Amniotic epithelial cell (primary cell): ENCODE data around the gene DUS4L.
A peak's percentile ranks its signal among the peaks of the same experiment; 100 is the strongest.

Experiments used
- DNase-seq: peaks from one replicate; pipeline ENCODE4 v3.0.0-alpha.2; 2010; ENCODE audit warnings: low read depth

Gene DUS4L

DNA sequence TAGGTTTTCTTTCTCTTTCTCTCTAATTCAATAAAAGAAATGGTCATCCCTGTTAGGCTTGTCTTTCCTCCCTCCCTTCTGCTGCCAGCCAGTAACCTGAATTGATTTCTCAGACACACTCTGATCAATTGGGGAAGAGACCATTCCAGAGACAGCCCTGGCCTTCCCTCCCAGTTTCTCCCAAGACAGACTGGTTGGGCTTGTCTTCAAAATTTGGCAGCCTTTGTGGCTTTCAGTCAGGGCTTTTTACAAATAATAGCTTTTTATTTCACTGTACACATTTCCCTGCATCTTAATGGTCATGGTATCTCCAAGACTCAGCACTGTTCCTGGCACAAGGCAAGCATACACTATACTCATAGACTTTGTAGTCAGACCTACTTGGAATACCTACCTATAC lies 50.2 kb downstream of the DUS4L start:
- no peak for DNase-seq

DNA sequence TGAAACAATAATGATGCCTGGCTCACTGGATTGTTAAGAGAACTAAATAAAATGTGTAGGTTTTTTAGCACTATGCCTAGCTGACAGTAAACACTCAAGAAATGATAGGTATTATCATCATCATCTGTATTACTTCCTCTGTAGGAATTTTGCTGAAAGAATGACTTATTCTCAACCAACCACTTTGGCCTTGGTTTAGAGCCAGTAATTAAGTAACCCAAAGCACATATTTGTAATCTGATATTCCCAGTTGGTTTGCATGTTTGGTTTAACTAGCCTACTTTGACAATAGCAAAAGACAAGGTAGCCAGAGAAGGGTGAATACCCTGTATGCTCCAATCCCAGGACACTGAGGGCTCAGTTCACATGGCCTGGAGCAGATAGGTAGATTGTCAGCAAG lies 50.7 kb downstream of the DUS4L start:
- peak; percentile 86 for DNase-seq

DNA sequence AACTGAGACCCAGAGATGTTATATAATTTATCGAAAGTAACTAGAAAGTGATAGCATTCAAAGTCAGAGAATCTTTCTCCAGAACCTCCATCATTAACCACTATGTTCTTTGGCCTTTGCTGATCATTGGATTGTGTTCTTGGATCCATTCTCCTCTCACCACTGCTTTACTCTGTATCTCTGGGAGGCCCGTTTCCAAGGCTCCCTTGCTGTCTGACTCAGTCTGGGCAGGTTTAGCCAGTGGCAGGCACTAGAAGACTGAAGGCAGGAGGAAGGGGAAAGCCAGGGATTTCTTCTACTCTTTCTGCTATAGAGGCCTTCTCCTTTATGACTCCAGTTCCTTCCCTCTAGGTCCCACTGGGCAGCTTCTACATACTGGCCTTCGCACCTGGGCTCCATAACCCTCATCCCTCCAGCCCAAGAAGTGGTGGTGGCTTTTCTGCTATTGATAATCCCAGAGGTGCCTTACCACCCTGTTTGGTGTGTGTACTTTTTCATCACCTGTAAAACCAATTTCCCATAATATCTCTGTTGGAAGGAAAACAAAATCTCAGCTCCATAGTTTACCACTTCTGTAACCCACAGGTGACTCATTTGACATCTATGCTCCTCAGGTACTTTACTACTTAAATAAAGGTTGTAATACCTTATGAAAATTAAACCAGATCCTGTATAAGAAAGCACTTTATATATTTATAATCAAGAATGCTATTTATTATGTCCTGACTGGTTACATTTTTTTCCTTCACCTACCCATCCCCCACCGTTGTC lies 52.3 kb downstream of the DUS4L start:
- peak; percentile 27 for DNase-seq

DNA sequence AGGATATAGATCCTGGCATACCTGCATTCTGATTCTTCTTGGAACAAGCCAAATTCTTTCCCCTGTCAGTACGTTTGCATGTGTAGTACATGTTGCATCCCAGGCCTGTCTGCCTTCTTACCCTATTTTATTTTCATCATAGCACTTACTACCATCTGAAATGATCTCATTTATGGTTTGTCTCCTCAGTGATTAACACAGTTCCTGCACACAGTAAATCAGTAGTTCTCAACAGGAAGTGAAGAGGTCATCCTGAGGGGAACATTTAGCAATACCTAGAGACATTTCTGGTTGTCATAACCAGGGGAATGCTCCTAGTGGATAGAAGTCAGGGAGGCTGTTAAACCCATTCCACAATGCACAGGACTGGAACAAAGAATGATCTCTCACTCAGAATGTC lies 58.7 kb downstream of the DUS4L start:
- DNase-seq: peak; percentile 95

DNA sequence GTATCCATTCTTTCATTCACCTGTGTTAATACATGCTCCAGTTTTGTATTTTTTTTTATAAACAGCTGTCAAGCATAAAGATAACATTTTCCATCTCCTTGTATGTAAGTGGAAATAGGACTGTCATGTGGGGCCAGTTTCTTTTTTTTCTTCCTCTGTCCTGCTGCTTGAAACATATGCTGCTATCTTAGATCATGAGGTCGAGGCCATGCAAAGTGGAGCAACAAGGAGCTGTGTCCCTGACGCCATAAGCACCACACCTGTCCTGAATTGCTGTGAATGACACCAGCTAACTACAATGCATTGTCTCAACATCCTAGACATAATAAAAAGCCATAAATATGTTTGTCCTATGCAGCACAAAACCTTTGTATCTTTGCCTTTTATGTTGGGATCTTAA lies 59.1 kb downstream of the DUS4L start:
- DNase-seq: peak; percentile 6

DNA sequence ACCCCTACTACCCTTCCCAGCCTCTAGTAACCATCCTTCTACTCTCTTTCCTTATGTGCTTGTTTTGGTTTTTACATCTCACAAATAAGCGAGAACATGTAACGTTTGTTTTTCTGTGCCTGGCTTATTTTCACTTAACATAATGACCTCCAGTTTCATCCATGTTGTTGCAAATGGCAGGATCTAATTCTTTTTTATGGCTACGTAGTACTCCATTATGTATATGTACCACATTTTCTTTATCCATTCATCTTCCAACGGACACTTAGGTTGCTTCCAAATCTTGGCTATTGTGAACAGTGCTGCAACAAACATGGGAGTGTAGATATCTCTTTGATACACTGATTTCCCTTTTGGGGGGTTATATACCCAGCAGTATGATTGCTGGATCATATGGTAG lies 63.2 kb downstream of the DUS4L start:
- DNase-seq: no peak
